Fibroblast of villous mesenchyme (primary cell): ENCODE results near the gene RAMACL. TPM values are rescaled to one million over a fixed set of nuclear protein-coding genes. Genes with fewer than 3 reads are reported as not detected.

Experiments used
- DNase-seq: peaks from one replicate; pipeline ENCODE4 v3.0.0-alpha.2; 2010; ENCODE audit warnings: low read depth
- H3K4me3 ChIP-seq: 2 replicates; pipeline ENCODE4 v1.5.1; 2011; ENCODE audit warnings: low read depth, mild to moderate bottlenecking, low read length
- CTCF ChIP-seq: IDR thresholded peaks from 2 replicates; pipeline ENCODE4 v1.5.1; 2012; ENCODE audit warnings: low read depth, mild to moderate bottlenecking, low read length; ENCODE audit not compliant: insufficient read depth
- total RNA-seq: library from RNA; depleted of rRNA; stranded (reverse); fragments of >200 nt; gene quantifications from 2 replicates; pipeline ENCODE4 v1.2.3, GENCODE V29; 2012

RAMACL gene
- total RNA-seq, 1 donor, result 0.43 TPM

- TF ChIP-seq CTCF, result no peak
- no peak for DNase-seq
- H3K4me3 ChIP-seq, result no peak overlapping the region
Observed at GRCh38 chr6:166533205-166533824, 53.2 kb downstream of the RAMACL start.

Other genes with a start within 250 kb of the RAMACL start
- gene SFT2D1, start 244.1 kb downstream of the RAMACL start, total RNA-seq, result 20.9 and 37.1 TPM in 2 replicates
- 15.1 and 22.0 TPM in 2 replicates for gene MPC1, start 203.7 kb downstream of the RAMACL start, total RNA-seq
- gene RPS6KA2, start 40.6 kb upstream of the RAMACL start, total RNA-seq, result 15.5 and 20.0 TPM in 2 replicates